Neural progenitor cell (in vitro differentiated cells): ENCODE data around the gene PLPP2. TPM values are rescaled to one million over a fixed set of nuclear protein-coding genes. Genes with fewer than 3 reads are reported as not detected.

Experiments used
- DNase-seq: peaks from one replicate; pipeline ENCODE4 v3.0.0-alpha.2; 2016; ENCODE audit warnings: low spot score
- H2AFZ ChIP-seq: fragments of 200-600 bp; sonication (generic); replicated peaks from 2 replicates; pipeline ENCODE4 v1.6.1; 2016; ENCODE audit warnings: antibody characterized with exemption
- H3F3A ChIP-seq: fragments of 200-600 bp; sonication (generic); 2 replicates; pipeline ENCODE4 v1.6.1; 2016; ENCODE audit warnings: antibody characterized with exemption, low read depth
- H3K27ac ChIP-seq: fragments of 200-600 bp; sonication (generic); 2 replicates; pipeline ENCODE4 v1.5.1; 2016; ENCODE audit warnings: mild to moderate bottlenecking
- H3K27me3 ChIP-seq: fragments of 200-600 bp; sonication (generic); 2 replicates; pipeline ENCODE4 v1.6.1; 2016; ENCODE audit warnings: mild to moderate bottlenecking, moderate library complexity
- H3K36me3 ChIP-seq: fragments of 200-600 bp; sonication (generic); 2 replicates; pipeline ENCODE4 v1.5.1; 2016
- H3K4me1 ChIP-seq: fragments of 200-600 bp; sonication (generic); 2 replicates; pipeline ENCODE4 v1.6.1; 2016; ENCODE audit warnings: mixed run types
- H3K4me2 ChIP-seq: fragments of 200-600 bp; sonication (generic); 2 replicates; pipeline ENCODE4 v1.6.1; 2016
- H3K4me3 ChIP-seq: fragments of 200-600 bp; sonication (generic); 2 replicates; pipeline ENCODE4 v1.5.1; 2016
- H3K79me2 ChIP-seq: fragments of 200-600 bp; sonication (generic); 2 replicates; pipeline ENCODE4 v1.6.1; 2016; ENCODE audit warnings: low read depth
- H3K9ac ChIP-seq: fragments of 200-600 bp; sonication (generic); 2 replicates; pipeline ENCODE4 v1.6.1; 2016
- H3K9me3 ChIP-seq: fragments of 200-600 bp; sonication (generic); 2 replicates; pipeline ENCODE4 v1.5.1; 2016; ENCODE audit warnings: low read depth
- H4K20me1 ChIP-seq: fragments of 200-600 bp; sonication (generic); 2 replicates; pipeline ENCODE4 v1.6.1; 2016; ENCODE audit warnings: low read depth
- H3K27ac Mint-ChIP-seq: 3 replicates; pipeline ENCODE4 v1.8.0; 2021; ENCODE audit warnings: mixed read lengths
- H3K27me3 Mint-ChIP-seq: 2 replicates; pipeline ENCODE4 v1.8.0; 2022; ENCODE audit warnings: low read depth, mild to moderate bottlenecking, inconsistent platforms, moderate library complexity, mixed read lengths; ENCODE audit not compliant: insufficient read depth
- H3K36me3 Mint-ChIP-seq: 3 replicates; pipeline ENCODE4 v1.8.0; 2021; ENCODE audit warnings: mixed read lengths
- H3K4me1 Mint-ChIP-seq: 3 replicates; pipeline ENCODE4 v1.8.0; 2021; ENCODE audit warnings: mixed read lengths
- H3K4me3 Mint-ChIP-seq: 3 replicates; pipeline ENCODE4 v1.8.0; 2021; ENCODE audit warnings: mild to moderate bottlenecking, moderate library complexity, mixed read lengths
- H3K9me3 Mint-ChIP-seq: 3 replicates; pipeline ENCODE4 v1.8.0; 2020; ENCODE audit warnings: mixed read lengths
- EZH2 ChIP-seq: fragments of 200-600 bp; sonication (generic); IDR thresholded peaks from 2 replicates; pipeline ENCODE4 v1.6.1; 2017; ENCODE audit warnings: antibody characterized with exemption, mild to moderate bottlenecking, moderate library complexity
- EZH2phosphoT487 ChIP-seq: fragments of 200-600 bp; sonication (generic); IDR thresholded peaks from 2 replicates; pipeline ENCODE4 v1.6.1; 2017; ENCODE audit warnings: antibody characterized with exemption
- total RNA-seq: library from RNA; depleted of rRNA; stranded (reverse); fragments of >200 nt; gene quantifications from 2 replicates; pipeline ENCODE4 v1.2.3, GENCODE V29; 2015; ENCODE audit warnings: low replicate concordance
- TF ChIP-seq, protein P1 (sequence below): fragments of 200-600 bp; sonication (generic); IDR thresholded peaks from 2 replicates; pipeline ENCODE4 v1.5.1; 2017; ENCODE audit warnings: antibody characterized with exemption, mild to moderate bottlenecking

The PLPP2 gene
- 2.5 TPM in 1 of 2 replicates, not detected in the other for total RNA-seq

- Mint-ChIP-seq H3K9me3 (no peaks in the 10 kb centered on the region), H3K4me1 (peaks cover 23% of the 10 kb centered on the region), H3K27me3 (peaks cover 29% of the 10 kb centered on the region), H3K27ac (no peak within 1 kb of the TSS), H3K4me3 (peak within 1 kb of the TSS; percentile 57), H3K36me3 (no peaks in the 10 kb centered on the region)
- Histone ChIP-seq H3K36me3 (no peaks in the 10 kb centered on the region), H3F3A (peaks cover 6% of the 10 kb centered on the region), H3K27me3 (peaks cover 70% of the 10 kb centered on the region), H3K79me2 (no peaks in the 10 kb centered on the region), H3K27ac (no peak within 1 kb of the TSS), H3K4me3 (peak within 1 kb of the TSS; percentile 35), H3K4me1 (peaks cover 18% of the 10 kb centered on the region), H3K9ac (no peak within 1 kb of the TSS), H4K20me1 (peaks cover 21% of the 10 kb centered on the region), H3K4me2 (peak within 1 kb of the TSS; percentile 71), H3K9me3 (no peaks in the 10 kb centered on the region), H2AFZ (no peak within 1 kb of the TSS)
- TF ChIP-seq EZH2 (peak; percentile 53), EZH2phosphoT487 (peak; percentile 51)
- TF ChIP-seq, protein P1, sequence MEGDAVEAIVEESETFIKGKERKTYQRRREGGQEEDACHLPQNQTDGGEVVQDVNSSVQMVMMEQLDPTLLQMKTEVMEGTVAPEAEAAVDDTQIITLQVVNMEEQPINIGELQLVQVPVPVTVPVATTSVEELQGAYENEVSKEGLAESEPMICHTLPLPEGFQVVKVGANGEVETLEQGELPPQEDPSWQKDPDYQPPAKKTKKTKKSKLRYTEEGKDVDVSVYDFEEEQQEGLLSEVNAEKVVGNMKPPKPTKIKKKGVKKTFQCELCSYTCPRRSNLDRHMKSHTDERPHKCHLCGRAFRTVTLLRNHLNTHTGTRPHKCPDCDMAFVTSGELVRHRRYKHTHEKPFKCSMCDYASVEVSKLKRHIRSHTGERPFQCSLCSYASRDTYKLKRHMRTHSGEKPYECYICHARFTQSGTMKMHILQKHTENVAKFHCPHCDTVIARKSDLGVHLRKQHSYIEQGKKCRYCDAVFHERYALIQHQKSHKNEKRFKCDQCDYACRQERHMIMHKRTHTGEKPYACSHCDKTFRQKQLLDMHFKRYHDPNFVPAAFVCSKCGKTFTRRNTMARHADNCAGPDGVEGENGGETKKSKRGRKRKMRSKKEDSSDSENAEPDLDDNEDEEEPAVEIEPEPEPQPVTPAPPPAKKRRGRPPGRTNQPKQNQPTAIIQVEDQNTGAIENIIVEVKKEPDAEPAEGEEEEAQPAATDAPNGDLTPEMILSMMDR: no peak
- DNase-seq: peak; percentile 28
Measured at GRCh38 chr19:291006-291521, at the start of gene PLPP2. Gene PLPP2, minus strand, starts transcription at chr19:291403. Its CDS starts 67 bp downstream, at chr19:291336.

GRCh38 chr19:340620-341385 is 49.6 kb upstream of the PLPP2 start:
- H4K20me1 ChIP-seq: peaks cover 69% of the 10 kb centered on the region
- no peak overlapping the region for H3K4me3 ChIP-seq

GRCh38 chr19:339262-339887 is 48.2 kb upstream of the PLPP2 start:
- Mint-ChIP-seq H3K27ac (no peak overlapping the region), H3K4me3 (no peak overlapping the region), H3K9me3 (peaks cover 38% of the 10 kb centered on the region), H3K36me3 (peaks cover 67% of the 10 kb centered on the region), H3K4me1 (peaks cover 24% of the 10 kb centered on the region), H3K27me3 (peaks cover 3% of the 10 kb centered on the region)
- Histone ChIP-seq H3K9ac (no peak overlapping the region), H2AFZ (no peak overlapping the region), H3F3A (no peaks in the 10 kb centered on the region), H3K4me2 (no peak overlapping the region), H3K36me3 (no peaks in the 10 kb centered on the region), H3K9me3 (no peaks in the 10 kb centered on the region), H3K4me3 (no peak overlapping the region), H3K27me3 (no peaks in the 10 kb centered on the region), H3K27ac (no peak overlapping the region), H3K4me1 (peaks cover 6% of the 10 kb centered on the region), H4K20me1 (peaks cover 82% of the 10 kb centered on the region), H3K79me2 (peaks cover 99% of the 10 kb centered on the region)
- DNase-seq: no peak
- TF ChIP-seq EZH2phosphoT487: no peak
- no peak for TF ChIP-seq EZH2
- TF ChIP-seq, protein P1: no peak

More at GRCh38 chr19:340620-341385, 49.6 kb upstream of the PLPP2 start:
- peaks cover 40% of the 10 kb centered on the region for H3K9me3 Mint-ChIP-seq
- peaks cover 9% of the 10 kb centered on the region for H3K27me3 ChIP-seq
- H3K9ac ChIP-seq: no peak overlapping the region
- no peak for TF ChIP-seq EZH2phosphoT487
- TF ChIP-seq EZH2: no peak
- no peaks in the 10 kb centered on the region for H3F3A ChIP-seq
- H2AFZ ChIP-seq: no peak overlapping the region
- H3K4me1 Mint-ChIP-seq: peaks cover 27% of the 10 kb centered on the region
- peaks cover 3% of the 10 kb centered on the region for H3K27me3 Mint-ChIP-seq
- H3K27ac Mint-ChIP-seq: no peak overlapping the region
- no peaks in the 10 kb centered on the region for H3K36me3 ChIP-seq
- no peak for DNase-seq
- H3K9me3 ChIP-seq: no peaks in the 10 kb centered on the region
- H3K27ac ChIP-seq: no peak overlapping the region
- peaks cover 84% of the 10 kb centered on the region for H3K79me2 ChIP-seq
- peaks cover 9% of the 10 kb centered on the region for H3K4me1 ChIP-seq
- H3K36me3 Mint-ChIP-seq: peaks cover 59% of the 10 kb centered on the region
- H3K4me2 ChIP-seq: no peak overlapping the region
- H3K4me3 Mint-ChIP-seq: peak overlapping the region; percentile 63
